GM12874 (cell line): ENCODE results near the gene ZBTB11.

ENCODE experiments used
- TF ChIP-seq, protein P1 (sequence below): IDR thresholded peaks from 2 replicates; pipeline ENCODE4 v1.5.1; 2011; ENCODE audit warnings: low read depth, mild to moderate bottlenecking, control low read depth, low read length, moderate library complexity; ENCODE audit not compliant: insufficient read depth

The ZBTB11 gene, protein sequence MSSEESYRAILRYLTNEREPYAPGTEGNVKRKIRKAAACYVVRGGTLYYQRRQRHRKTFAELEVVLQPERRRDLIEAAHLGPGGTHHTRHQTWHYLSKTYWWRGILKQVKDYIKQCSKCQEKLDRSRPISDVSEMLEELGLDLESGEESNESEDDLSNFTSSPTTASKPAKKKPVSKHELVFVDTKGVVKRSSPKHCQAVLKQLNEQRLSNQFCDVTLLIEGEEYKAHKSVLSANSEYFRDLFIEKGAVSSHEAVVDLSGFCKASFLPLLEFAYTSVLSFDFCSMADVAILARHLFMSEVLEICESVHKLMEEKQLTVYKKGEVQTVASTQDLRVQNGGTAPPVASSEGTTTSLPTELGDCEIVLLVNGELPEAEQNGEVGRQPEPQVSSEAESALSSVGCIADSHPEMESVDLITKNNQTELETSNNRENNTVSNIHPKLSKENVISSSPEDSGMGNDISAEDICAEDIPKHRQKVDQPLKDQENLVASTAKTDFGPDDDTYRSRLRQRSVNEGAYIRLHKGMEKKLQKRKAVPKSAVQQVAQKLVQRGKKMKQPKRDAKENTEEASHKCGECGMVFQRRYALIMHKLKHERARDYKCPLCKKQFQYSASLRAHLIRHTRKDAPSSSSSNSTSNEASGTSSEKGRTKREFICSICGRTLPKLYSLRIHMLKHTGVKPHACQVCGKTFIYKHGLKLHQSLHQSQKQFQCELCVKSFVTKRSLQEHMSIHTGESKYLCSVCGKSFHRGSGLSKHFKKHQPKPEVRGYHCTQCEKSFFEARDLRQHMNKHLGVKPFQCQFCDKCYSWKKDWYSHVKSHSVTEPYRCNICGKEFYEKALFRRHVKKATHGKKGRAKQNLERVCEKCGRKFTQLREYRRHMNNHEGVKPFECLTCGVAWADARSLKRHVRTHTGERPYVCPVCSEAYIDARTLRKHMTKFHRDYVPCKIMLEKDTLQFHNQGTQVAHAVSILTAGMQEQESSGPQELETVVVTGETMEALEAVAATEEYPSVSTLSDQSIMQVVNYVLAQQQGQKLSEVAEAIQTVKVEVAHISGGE

DNA sequence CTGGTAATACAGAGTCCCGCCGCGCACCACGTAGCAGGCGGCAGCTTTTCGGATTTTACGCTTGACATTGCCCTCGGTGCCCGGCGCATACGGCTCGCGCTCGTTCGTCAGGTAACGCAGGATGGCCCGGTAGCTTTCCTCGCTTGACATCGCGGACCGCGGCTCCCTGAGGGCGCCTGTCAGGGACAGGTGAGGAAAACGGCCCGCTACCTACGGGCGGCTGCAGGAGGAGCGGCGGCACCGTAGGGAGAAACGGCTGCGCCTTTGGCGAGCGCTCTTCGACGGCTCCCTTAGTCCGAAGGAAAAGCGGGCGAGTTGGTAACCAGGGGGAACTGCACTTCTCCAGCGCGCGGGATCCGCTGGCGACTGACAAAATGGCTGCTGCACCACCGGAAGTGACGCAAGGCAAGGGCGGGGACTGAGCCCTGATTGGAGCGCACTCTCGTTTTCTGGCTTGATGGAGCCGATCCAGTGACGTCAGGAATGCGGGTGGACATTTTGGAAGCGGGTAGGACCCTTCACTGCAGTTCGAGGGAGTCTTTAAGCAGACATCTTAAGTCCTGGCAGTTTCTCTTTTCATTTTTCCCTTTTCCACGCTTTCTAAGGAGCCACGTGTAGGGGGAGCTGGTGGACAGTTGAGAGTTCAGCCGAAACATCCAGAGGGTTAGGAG is at the start of gene ZBTB11:
TSS of gene ZBTB11 (minus strand) at position 368 of the 671 bp plus-strand sequence. CDS start at position 150, 218 bp downstream.
- TF ChIP-seq, protein P1, sequence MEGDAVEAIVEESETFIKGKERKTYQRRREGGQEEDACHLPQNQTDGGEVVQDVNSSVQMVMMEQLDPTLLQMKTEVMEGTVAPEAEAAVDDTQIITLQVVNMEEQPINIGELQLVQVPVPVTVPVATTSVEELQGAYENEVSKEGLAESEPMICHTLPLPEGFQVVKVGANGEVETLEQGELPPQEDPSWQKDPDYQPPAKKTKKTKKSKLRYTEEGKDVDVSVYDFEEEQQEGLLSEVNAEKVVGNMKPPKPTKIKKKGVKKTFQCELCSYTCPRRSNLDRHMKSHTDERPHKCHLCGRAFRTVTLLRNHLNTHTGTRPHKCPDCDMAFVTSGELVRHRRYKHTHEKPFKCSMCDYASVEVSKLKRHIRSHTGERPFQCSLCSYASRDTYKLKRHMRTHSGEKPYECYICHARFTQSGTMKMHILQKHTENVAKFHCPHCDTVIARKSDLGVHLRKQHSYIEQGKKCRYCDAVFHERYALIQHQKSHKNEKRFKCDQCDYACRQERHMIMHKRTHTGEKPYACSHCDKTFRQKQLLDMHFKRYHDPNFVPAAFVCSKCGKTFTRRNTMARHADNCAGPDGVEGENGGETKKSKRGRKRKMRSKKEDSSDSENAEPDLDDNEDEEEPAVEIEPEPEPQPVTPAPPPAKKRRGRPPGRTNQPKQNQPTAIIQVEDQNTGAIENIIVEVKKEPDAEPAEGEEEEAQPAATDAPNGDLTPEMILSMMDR: 0 out of 2 replicates have a peak, but pooled peaks have one; percentile 20

DNA sequence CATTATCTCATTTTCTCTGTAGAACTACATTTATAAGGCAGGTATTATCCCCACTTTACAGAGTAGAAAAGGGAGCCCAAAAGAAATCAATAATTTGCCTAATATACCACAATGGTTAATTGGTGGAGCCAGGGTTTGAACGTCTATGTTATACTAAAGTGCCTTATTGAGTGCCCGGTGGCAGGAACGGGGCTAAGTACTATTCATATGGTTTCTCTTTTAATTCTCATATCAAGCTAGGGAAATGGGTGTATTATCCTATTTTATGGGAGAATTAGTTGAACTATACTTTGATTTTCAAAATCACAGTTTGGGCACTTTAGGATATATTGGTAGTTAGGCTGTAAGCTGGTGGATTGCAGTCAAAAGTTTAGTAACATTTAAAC is 49.0 kb upstream of the ZBTB11 start:
- TF ChIP-seq, protein P1: no peak

DNA sequence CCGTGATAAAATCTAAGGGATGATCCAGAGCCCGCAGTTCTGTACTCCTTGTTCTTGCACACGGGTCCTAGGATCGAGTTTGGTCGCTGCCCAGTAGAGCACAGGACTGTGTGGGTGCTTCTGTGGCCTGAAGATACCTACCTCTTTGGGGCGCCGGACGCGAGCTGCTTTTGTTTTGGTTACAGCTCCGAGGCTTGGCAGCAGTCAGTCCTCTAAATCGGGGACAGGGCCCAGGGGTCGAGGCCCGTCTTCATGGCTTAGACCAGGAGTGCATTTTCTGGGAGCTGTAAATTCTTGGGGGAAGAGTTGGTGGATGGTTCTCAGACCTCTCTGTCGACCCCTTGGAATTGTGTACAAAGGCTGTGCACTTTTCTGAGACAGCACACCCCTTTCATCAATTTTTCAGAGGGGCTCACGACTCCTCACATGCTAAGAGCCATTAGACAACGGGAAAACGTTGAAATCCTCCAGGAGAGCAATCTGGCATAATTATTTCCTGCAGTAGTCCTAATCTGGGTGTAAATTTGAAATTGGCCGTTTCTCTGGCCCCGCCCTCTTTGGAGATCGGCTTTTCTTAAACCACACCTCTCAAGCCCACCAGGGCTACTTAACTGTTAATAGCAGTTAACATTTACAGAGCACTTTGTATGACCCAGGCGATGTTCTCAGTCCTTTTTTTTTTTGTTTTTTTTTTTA is 48.4 kb upstream of the ZBTB11 start:
- TF ChIP-seq, protein P1: no peak

DNA sequence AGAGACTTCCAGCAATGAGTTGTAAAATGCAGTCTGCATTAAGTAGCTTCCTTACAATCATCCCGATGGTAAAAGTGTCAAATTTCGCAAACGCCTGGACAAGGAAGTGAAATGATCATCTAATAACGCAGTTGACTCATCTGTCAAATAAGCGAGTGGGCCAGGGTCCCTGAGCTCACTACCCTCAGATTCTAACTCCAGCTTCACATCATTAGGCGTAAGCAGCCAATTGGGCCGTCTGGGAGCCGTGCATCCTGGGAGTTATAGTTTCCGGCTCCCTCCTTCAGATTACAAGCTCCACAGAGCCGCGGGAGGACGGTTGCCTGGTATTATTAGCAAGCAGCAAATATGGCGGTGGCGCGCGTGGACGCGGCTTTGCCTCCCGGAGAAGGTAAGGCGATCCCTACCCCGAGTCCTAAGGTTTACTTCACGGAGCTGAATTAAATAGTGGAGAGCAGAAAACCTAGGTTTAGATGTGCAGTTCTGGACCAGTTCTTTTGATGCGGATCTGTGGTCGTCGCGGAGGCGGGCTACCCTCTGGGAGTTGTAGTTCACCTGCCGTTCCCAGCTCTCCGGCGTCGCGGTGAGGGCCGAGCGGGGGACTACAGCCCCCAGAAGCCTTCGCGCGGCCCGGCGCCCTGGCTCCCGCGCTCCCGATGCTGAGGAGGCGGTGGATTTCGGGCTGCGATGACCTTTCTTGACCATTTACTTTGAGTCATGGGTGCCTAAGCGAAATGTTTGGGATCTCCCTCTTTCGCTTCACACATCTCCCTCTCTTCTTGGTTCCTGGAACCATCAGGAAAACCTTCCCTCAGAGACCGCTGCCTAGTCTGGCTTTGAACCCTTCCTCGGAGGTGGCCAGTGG is 47.6 kb upstream of the ZBTB11 start, which contains the start of gene CEP97:
TSS of gene CEP97 (plus strand) at position 286 of the 865 bp plus-strand sequence. CDS start at position 349, 63 bp downstream.
- TF ChIP-seq, protein P1: no peak

DNA sequence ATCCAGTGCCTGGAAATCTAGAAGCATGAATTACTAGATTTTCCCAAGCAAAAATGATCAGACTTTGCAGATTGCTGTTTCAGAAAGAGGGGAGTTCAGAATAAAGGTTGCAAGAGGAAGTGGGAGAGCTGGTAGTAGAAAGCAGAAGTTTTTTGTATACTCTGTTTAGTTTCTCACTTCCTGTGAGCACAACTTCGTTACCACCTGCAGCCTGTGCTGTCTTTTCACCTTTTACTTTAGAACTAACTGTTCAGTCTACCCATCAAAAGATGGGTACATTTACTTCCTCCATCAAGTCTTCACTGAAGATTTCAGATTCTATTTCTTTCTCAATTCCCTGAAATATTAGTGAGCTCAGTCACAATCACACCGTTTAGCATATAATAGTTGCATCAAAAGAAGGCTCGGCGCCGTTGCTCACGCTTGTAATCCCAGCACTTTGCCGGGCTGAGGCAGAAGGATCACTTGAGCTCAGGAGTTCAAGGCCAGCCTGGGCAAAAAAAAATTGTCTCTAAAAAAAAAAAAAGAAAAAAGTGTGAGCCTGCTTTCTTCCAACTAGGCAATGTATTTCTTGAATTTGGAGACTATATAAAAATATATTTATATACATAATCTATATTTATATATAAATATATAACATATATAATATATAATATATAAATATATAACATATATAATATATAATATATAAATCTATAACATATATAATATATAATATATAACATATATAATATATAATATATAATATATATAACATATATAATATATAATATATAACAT is 45.7 kb upstream of the ZBTB11 start:
- TF ChIP-seq, protein P1: no peak
